GM20431 (cell line): ENCODE measurements around the gene UVRAG.
"Not testable (repeated sequence)": the region's sequence is repeated elsewhere in the genome, so short reads cannot be mapped to it uniquely, and the experiment has no call there.

Experiments
- in situ Hi-C: fragments of 300-500 bp; cut with MseI, MboI; formaldehyde crosslinking; loops from one replicate; pipeline ENCODE4 v1.15.0; 2020; ENCODE audit warnings: low sequenced_read_pairs; ENCODE audit not compliant: unreplicated experiment

The UVRAG gene

GRCh38 chr11:75902631-75903030, 87.6 kb downstream of the UVRAG start:
- in situ Hi-C loops, result no loop called here

DNA sequence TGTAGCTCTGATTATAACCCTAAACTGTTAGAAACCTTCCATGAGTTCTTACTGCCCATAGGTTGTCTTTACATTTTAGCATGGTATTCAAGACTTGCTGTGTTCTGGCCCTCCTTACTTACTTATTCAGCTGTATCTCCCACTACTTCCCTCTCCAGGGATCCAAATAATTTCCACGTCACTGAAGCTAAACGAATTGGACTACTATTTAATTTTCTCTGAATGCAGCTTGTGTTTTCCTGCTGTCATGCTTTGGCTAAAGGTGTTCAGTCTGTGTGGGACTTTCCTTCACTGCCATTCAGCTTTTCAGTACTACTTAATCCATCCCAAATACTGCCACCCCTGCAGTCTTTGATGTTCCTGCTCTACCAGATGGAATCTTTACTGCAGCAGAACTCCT, 88.3 kb downstream of the UVRAG start:
- in situ Hi-C loops, result no loop called here

DNA sequence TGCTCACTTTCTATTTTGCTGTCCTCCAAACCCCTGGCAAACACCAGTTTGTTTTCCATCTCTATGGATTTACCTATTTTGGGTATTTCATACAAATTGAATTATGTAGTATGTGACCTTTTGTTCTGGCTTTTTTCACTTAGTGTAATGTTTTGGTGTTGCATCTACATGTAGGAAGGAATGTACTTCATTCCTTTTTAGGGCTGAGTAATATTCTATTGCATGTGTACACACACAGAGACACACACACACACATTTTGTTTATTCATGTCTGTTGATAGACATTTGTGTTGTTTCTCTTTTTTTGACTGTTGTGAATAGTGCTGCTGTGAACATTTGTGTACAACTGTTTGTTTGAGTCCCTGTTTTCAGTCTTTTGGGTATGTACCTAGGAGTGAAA, 90.4 kb downstream of the UVRAG start:
- in situ Hi-C loops, result no loop called here

DNA sequence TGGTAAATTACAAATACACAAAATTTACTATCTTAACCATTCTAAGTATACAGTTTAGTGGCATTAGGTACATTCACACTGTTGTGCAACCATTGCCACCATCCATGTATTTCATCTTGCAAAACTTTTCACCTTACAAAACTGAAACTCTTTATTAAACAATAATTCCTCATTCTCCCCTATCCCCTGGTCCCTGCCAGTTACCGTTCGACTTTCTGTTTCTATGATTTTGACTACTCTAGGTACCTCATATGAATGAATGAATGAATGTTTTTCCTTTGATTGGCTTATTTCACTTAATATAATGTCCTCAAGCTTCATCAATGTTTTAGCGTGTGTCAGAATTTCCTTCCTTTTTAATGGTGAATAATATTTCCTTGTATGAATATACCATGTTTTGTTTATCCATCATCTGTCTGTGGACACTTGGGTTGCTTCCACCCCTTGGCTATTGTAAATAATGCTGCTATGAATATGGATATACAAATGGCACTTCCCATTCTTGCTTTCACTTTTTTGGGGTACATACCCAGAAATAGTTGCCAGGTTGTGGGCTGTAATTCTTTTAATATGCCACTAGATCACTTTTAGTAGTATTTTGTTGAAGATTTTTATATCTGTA, 93.0 kb downstream of the UVRAG start:
- in situ Hi-C loops, result no loop called here

- in situ Hi-C loops, result no loop called here
These were observed 95.6 kb downstream of the UVRAG start for GRCh38 chr11:75910426-75911145.

DNA sequence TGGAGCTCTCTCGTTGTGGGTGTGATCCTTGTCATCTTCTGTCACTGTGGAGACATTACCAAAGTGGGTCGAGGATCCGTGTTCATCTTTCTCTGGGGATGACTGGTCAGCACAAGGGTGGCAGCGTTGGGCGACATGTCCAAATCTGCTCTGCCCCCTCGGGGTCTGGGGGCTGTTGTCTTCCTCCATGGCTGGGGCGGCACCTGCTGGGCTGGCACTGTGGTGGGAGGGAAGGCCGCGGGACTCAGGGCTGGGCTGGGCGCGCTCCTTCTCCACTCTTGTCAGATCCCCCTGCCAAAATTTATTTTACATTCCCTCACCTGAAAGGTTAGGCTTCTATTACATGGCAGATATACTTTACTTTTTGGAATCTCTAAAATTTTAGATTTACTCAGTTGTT, 96.4 kb downstream of the UVRAG start:
- in situ Hi-C loops, result no loop called here

- in situ Hi-C loops, result no loop called here
These were observed 99.0 kb downstream of the UVRAG start for GRCh38 chr11:75913984-75914383.

DNA sequence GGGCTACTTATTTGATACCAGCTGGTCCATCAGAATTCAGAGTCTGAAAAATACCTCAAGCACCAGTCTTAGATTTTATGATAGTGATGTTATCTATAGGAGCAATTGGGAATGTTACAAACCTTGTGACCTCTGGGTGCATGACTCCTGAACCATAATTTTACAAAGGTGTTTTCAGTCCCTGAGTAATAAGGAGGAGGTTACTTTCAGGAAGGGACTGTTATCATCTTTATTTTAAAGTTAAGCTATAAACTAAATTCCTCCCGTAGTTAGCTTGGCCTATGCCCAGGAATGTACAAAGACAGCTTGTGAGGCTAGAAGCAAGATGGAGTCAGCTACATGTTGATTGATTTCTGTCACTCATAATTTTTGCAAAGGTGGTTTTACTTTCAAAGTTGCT, 101.9 kb downstream of the UVRAG start:
- in situ Hi-C loops, result no loop called here

DNA sequence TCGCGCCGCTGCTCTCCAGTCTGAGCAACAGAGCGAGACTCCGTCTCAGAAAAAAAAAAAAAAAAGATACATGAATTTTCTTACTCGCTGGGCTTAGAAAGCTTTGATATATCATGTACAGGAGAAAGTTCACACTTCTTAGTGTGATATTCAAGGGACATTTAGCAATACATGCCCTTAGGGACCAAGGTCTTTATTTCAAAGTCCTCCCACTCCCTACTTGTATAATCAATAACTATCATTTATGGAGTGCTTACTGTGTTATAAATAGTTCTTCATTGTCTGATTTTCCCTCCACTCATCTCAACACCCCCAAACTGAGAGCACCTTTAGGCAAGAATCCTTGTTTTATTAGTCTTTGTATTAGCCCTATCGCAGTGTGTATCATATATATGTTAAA, 103.3 kb downstream of the UVRAG start:
- in situ Hi-C loops, result no loop called here

- in situ Hi-C loops, result no loop called here
These were observed 104.5 kb downstream of the UVRAG start for GRCh38 chr11:75919525-75919924.

GRCh38 chr11:75920848-75921247, 105.8 kb downstream of the UVRAG start:
- in situ Hi-C loops, result no loop called here

- in situ Hi-C loops, result no loop called here
These were observed 106.8 kb downstream of the UVRAG start for GRCh38 chr11:75921808-75922207.

DNA sequence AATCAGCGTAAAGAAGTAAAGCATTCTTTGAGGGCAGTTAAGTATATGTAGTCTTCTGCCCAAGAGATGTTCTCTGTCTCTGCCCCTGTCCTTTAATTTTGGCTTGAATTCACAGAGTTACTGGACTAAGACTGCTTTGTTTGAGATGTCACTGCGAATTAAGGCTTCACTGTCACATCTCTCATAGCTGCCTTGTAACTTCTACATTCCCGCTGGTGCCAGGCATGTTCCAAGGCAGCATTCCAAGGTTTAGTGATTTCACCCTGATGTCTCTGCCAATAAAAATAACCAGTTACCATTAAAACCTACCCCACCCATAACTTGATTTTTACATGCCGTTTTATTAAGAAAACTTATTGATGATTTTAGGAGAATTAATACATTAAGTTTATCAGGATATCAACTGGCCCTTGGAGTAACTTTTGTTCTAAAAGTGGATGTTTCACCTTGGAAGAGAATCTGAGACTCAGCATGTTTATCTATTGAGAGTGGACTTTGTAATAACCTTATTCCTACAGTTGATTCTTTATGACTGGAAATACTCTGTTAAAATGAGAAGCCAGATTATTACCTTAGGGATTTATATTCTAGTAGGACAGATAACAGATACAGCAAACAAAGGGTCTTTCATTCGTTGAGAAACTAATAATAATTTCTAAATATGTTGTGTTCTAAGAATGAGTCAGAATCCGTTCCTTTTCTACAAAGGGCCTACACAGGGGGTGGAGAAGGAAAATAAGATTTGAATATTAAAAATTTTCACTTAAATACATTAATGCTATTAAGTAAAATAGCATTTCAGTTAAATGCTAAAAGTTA, 110.2 kb downstream of the UVRAG start:
- in situ Hi-C loops, result no loop called here

- in situ Hi-C loops, result no loop called here
These were observed 110.8 kb downstream of the UVRAG start for GRCh38 chr11:75925785-75926164.

- in situ Hi-C loops, result no loop called here
These were observed 114.7 kb downstream of the UVRAG start for GRCh38 chr11:75929706-75930105.

DNA sequence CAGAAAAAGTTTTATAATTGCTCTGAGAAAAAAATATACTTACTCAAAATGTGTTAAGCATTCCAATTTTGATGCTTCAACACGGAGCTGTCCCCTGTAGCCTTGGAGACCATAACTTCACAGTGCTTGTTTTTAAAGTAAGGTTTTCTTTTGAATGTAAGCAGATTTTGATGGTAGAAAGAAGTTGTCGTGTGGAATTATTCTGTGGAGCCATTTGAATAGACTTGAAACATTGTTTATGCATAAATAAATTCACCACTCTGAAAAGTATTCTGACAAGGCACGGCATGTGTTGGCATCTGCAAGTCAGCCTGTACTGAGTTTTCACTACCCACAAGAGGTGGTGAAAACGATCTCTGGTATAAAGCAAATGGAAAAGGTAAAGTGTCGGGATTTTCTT, 115.5 kb downstream of the UVRAG start:
- in situ Hi-C loops, result no loop called here

DNA sequence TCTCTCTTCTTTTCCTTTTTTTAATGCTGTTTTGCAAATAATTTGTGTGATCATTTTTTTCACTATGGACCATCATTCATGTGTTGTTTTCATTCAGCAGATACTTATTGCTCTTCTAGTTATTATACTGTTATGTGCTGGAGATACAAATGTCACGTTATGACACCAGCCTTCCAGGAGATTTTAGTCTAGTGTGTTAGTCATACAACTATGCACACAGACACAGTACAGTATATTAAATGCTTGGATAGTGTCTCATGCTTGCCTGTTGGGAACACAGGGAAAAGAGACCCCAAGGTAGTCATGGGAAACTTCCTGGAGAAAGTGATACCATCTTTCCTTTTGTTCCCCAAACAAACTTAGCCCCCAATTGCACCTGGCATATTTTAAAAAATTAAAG, 116.1 kb downstream of the UVRAG start:
- in situ Hi-C loops, result no loop called here

- in situ Hi-C loops, result not testable (repeated sequence)
These were observed 118.7 kb downstream of the UVRAG start for GRCh38 chr11:75933736-75934135.

GRCh38 chr11:75934851-75935250, 119.8 kb downstream of the UVRAG start:
- in situ Hi-C loops, result no loop called here

DNA sequence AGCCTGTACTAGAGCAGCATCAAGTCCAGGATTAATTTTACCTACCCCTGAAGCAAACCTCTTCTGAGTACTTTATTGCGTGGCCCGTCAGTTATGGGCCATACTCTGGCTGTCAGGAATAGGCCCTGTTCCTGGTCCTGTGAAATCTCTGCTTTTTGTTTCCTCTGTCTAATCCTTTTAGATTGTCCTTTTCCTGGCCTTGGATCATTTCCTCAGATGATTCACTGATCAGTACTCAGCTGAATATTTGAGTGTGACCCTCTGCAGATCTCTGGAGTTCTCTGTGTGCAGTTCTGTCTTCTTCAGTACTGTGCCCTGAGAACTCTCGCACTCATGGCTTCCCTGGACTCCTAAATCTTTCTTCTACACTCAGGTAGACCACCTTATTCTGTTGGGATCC, 123.5 kb downstream of the UVRAG start:
- in situ Hi-C loops, result no loop called here

DNA sequence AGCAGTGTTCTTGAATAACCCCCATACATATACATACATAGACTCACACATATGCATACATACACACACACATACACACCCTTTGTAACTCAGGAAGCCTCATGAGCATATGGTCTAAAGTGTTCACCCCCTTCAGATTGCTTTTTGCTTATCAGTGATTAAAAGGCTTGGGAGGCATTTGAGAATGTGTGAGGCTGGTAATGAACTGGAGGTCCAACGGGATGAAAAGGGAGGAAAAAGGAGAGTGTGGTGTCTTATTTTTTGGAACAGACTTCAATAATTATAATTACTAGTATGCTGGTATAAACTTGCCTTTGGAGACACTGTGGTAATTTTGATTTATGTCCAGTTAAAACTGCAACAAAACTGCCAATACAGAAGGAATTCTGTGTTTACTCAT, 124.5 kb downstream of the UVRAG start:
- in situ Hi-C loops, result no loop called here
